ENCODE results near the gene ENTHD1. TPM values are rescaled to one million over a fixed set of nuclear protein-coding genes. Genes with fewer than 3 reads are reported as not detected.
A peak's percentile ranks its signal among the peaks of the same experiment; 100 is the strongest.

Gene ENTHD1
- total and polyA plus RNA-seq, 2 of the 8 experiments (the other 6 are each of a cell fraction or from before 2014, with no cell fraction given): not detected

GRCh38 chr22:39724390-39724789 is 169.2 kb downstream of the ENTHD1 start:
- no peak for DNase-seq (ENCODE audit: low read depth in 1 of 2, low spot score in 2 of 2)
- no peak overlapping the region for H2BK120ac ChIP-seq (replicated peaks; ENCODE audit: low read depth, low read length)
- ChIA-PET POLR2A (ENCODE audit: partially characterized antibody) (no interaction called here), CTCF (ENCODE audit: partially characterized antibody) (interaction anchor here (0.9 to 1.3 kb wide), 3 partner anchors 9 to 165 kb away, joined by 3 to 5 read pairs (median 4); no protein-coding TSS in a partner anchor)
- no peak overlapping the region for H3K56ac ChIP-seq (replicated peaks; ENCODE audit: insufficient read length, low read depth, low read length)
- H4K5ac ChIP-seq (ENCODE audit: insufficient read length, low read depth, low read length): no peak overlapping the region
- H2AK5ac ChIP-seq (ENCODE audit: low read depth, low read length): no peak overlapping the region
- H3K36me3 ChIP-seq (ENCODE audit: control insufficient read depth in 2 of 4, insufficient read depth in 4 of 4, low read length in 3 of 4): no peaks in the 10 kb centered on the region
- no peak overlapping the region for H3K27ac ChIP-seq (ENCODE audit: low read depth, low read length)
- no peak overlapping the region for H3K23ac ChIP-seq (ENCODE audit: insufficient read length)
- no peak overlapping the region for H4K8ac ChIP-seq (ENCODE audit: extremely low read depth, insufficient read depth, low read length)
- H3K79me1 ChIP-seq (ENCODE audit: low read depth, low read length): no peaks in the 10 kb centered on the region
- H4K91ac ChIP-seq (replicated peaks; ENCODE audit: insufficient read length, low read length): no peak overlapping the region
- no peaks in the 10 kb centered on the region; a peak in 1 of 7 replicates for H3K4me1 ChIP-seq (replicated peaks in 1 of 4; ENCODE audit: control insufficient read depth in 3 of 4, insufficient read depth in 4 of 4, low read length in 3 of 4)
- 0 out of 2 replicates have a peak overlapping the region, but pooled peaks have one; percentile 5 for H2AFZ ChIP-seq (ENCODE audit: low read length)
- no peak overlapping the region for H3K4me2 ChIP-seq (ENCODE audit: insufficient read depth in 1 of 2, low read depth in 2 of 2, low read length in 2 of 2)
- no peak overlapping the region for H2BK15ac ChIP-seq (ENCODE audit: low read length)
- H3K4ac ChIP-seq (replicated peaks; ENCODE audit: insufficient read length, low read depth, low read length): no peak overlapping the region
- H3K27me3 ChIP-seq (replicated peaks in 1 of 4; ENCODE audit: control insufficient read depth in 3 of 4, extremely low read depth in 1 of 4, insufficient read depth in 3 of 4, low read length in 3 of 4): no peaks in the 10 kb centered on the region
- H2BK20ac ChIP-seq (ENCODE audit: low read length): no peak overlapping the region
- H4K20me1 ChIP-seq (replicated peaks in 1 of 2; ENCODE audit: control insufficient read depth in 1 of 2, insufficient read depth in 2 of 2, low read length in 2 of 2): no peaks in the 10 kb centered on the region
- TF ChIP-seq SP1 (IDR thresholded peaks at IDR 0.05; ENCODE audit: low read depth, low read length) (peak; percentile 87), USF2 (IDR thresholded peaks at IDR 0.05; ENCODE audit: low read length) (no peak), SP2 (IDR thresholded peaks at IDR 0.05; ENCODE audit: low read length) (peak; percentile 29; the same call in 1 of the 2 replicates), YY1 (IDR thresholded peaks at IDR 0.05; ENCODE audit: low read depth, low read length) (no peak), EP300 (IDR thresholded peaks at IDR 0.05; ENCODE audit: borderline replicate concordance in 1 of 2, low read depth in 2 of 2, low read length in 2 of 2) (no peak), CHD2 (IDR thresholded peaks at IDR 0.05; ENCODE audit: low read length) (peak; percentile 60; the same call in 1 of the 2 replicates), SIN3A (conservative IDR thresholded peaks at IDR 0.05 in 1 of 2, IDR thresholded peaks at IDR 0.05 in 1 of 2; ENCODE audit: low read depth in 1 of 2, low read length in 2 of 2) (no peak), TAF7 (optimal IDR thresholded peaks at IDR 0.05; ENCODE audit: borderline replicate concordance, low read depth, low read length) (no peak)
- no peak overlapping the region for H3K4me3 ChIP-seq (ENCODE audit: extremely low read depth in 1 of 4, insufficient read depth in 2 of 4, low read depth in 3 of 4, low read length in 4 of 4)
- H2BK5ac ChIP-seq (ENCODE audit: low read depth, low read length): no peak overlapping the region
- no peak overlapping the region for H2BK12ac ChIP-seq (ENCODE audit: low read depth, low read length)
- H3K18ac ChIP-seq (ENCODE audit: extremely low read depth, low read length): no peak overlapping the region
- no peak for FAIRE-seq
- no peak overlapping the region for H3K14ac ChIP-seq (ENCODE audit: insufficient read length)
- no peak overlapping the region for H3K9ac ChIP-seq (replicated peaks in 1 of 4; ENCODE audit: extremely low read depth in 1 of 4, low read depth in 3 of 4, low read length in 3 of 4)
- no peaks in the 10 kb centered on the region for H3K23me2 ChIP-seq (ENCODE audit: low read depth, low read length)
- 77% methylated on average over 4 of the region's 4 CpGs; no CpG with 5 or more reads in 1 of the 2 experiments for WGBS, 2 experiments (ENCODE audit: extremely low coverage in 1 of 2, insufficient coverage in 1 of 2, insufficient read length in 1 of 2, insufficient replicate concordance in 2 of 2, low coverage in 1 of 2, low lambda C conversion rate in 2 of 2, missing lambda C conversion rate in 1 of 2)
- H3K9me3 ChIP-seq (ENCODE audit: insufficient read depth in 2 of 2, low read depth in 1 of 2, low read length in 1 of 2): no peaks in the 10 kb centered on the region
- no peaks in the 10 kb centered on the region for H3K79me2 ChIP-seq (ENCODE audit: control insufficient read depth in 1 of 2, insufficient read depth in 2 of 2, low read length in 2 of 2)

Measured in H1 (cell line).